GM21723 (cell line): ENCODE measurements around the gene RASA1.

ENCODE experiments used
- ATAC-seq: cut with Tn5 transposase; IDR thresholded peaks from one replicate; pipeline ENCODE4 v1.9.1; 2021; ENCODE audit warnings: mild to moderate bottlenecking, moderate library complexity; ENCODE audit not compliant: unreplicated experiment

RASA1 gene

GRCh38 chr5:87400305-87400899 is 132.7 kb downstream of the RASA1 start:
- peak; percentile 86 for ATAC-seq

GRCh38 chr5:87401626-87402025 is 133.9 kb downstream of the RASA1 start:
- ATAC-seq, result no peak

GRCh38 chr5:87403409-87403808 is 135.7 kb downstream of the RASA1 start:
- no peak for ATAC-seq

- ATAC-seq, result no peak
These were observed 136.2 kb downstream of the RASA1 start for GRCh38 chr5:87403899-87404298.

GRCh38 chr5:87404359-87404758 is 136.7 kb downstream of the RASA1 start:
- no peak for ATAC-seq

- ATAC-seq, result no peak
These were observed 137.9 kb downstream of the RASA1 start for GRCh38 chr5:87405472-87406155.

- no peak for ATAC-seq
These were observed 140.5 kb downstream of the RASA1 start for GRCh38 chr5:87408204-87408603.

GRCh38 chr5:87410931-87411330 is 143.2 kb downstream of the RASA1 start:
- no peak for ATAC-seq

GRCh38 chr5:87411586-87411972 is 143.9 kb downstream of the RASA1 start:
- ATAC-seq, result no peak

GRCh38 chr5:87411973-87412629 is 144.4 kb downstream of the RASA1 start:
- ATAC-seq, result peak; percentile 29

- ATAC-seq, result peak; percentile 99
These were observed 145.1 kb downstream of the RASA1 start, which contains the start of gene CCNH for GRCh38 chr5:87412630-87413342. CCNH (minus strand) TSS chr5:87412930; CDS start chr5:87412794, 136 bp downstream.

- ATAC-seq, result no peak
These were observed 145.6 kb downstream of the RASA1 start for GRCh38 chr5:87413343-87413645.

GRCh38 chr5:87418506-87418905 is 150.8 kb downstream of the RASA1 start:
- no peak for ATAC-seq

- ATAC-seq, result no peak
These were observed 153.6 kb downstream of the RASA1 start for GRCh38 chr5:87421307-87421706.

GRCh38 chr5:87423755-87424154 is 156.1 kb downstream of the RASA1 start:
- ATAC-seq, result no peak

- no peak for ATAC-seq
These were observed 163.3 kb downstream of the RASA1 start for GRCh38 chr5:87430863-87431457.

GRCh38 chr5:87432460-87432859 is 164.8 kb downstream of the RASA1 start:
- no peak for ATAC-seq

- ATAC-seq, result no peak
These were observed 166.3 kb downstream of the RASA1 start for GRCh38 chr5:87433945-87434344.

- ATAC-seq, result no peak
These were observed 166.8 kb downstream of the RASA1 start for GRCh38 chr5:87434461-87434860.

- no peak for ATAC-seq
These were observed 167.5 kb downstream of the RASA1 start for GRCh38 chr5:87435144-87435694.

GRCh38 chr5:87437724-87438123 is 170.0 kb downstream of the RASA1 start:
- ATAC-seq, result no peak
